HepG2 (cell line): ENCODE measurements around the gene ANKS1A.
"Not testable (repeated sequence)": the region's sequence is repeated elsewhere in the genome, so short reads cannot be mapped to it uniquely, and the experiment has no call there.

Experiments
- CREB3 ChIP-seq: sonication (generic); formaldehyde crosslinking; IDR thresholded peaks from 2 replicates; pipeline ENCODE4 v1.5.0; 2020; ENCODE audit warnings: missing genetic modification reagents
- CTCF ChIP-seq: sonication (generic); formaldehyde crosslinking; IDR thresholded peaks from 2 replicates; pipeline ENCODE4 v1.5.0; 2020; ENCODE audit warnings: mild to moderate bottlenecking, missing genetic modification reagents, moderate library complexity
- GMEB1 ChIP-seq: sonication (generic); formaldehyde crosslinking; IDR thresholded peaks from 2 replicates; pipeline ENCODE4 v1.5.1; 2020; ENCODE audit warnings: missing genetic modification reagents, mild to moderate bottlenecking, borderline replicate concordance
- HDAC2 ChIP-seq: sonication (generic); formaldehyde crosslinking; IDR thresholded peaks from 2 replicates; pipeline ENCODE4 v1.4.0; 2020; ENCODE audit warnings: missing genetic modification reagents
- NFAT5 ChIP-seq: sonication (generic); formaldehyde crosslinking; IDR thresholded peaks from 2 replicates; pipeline ENCODE4 v1.4.0; 2020; ENCODE audit warnings: missing genetic modification reagents
- NR1H2 ChIP-seq: sonication (generic); formaldehyde crosslinking; IDR thresholded peaks from 2 replicates; pipeline ENCODE4 v1.8.1; 2022; ENCODE audit warnings: low read depth, missing genetic modification reagents, borderline replicate concordance
- PAWR ChIP-seq: sonication (generic); formaldehyde crosslinking; IDR thresholded peaks from 2 replicates; pipeline ENCODE4 v1.4.0; 2020; ENCODE audit warnings: missing genetic modification reagents, mild to moderate bottlenecking, borderline replicate concordance
- POLR2A ChIP-seq, 2 experiments: IDR thresholded peaks; 2 replicates each; pipeline ENCODE4 v1.6.1; 2011; ENCODE audit warnings: low read depth in 2 of 2, low read length in 2 of 2, mild to moderate bottlenecking in 1 of 2, moderate library complexity in 1 of 2; ENCODE audit not compliant: insufficient read depth in 1 of 2
- SOX6 ChIP-seq, 2 experiments: fragments of 450-650 bp in 1 of 2; sonication (generic) in 1 of 2; formaldehyde crosslinking in 1 of 2; IDR thresholded peaks; 2 replicates each; pipeline versions ENCODE4 v1.4.0 to v1.6.1; 2017 to 2020; ENCODE audit warnings: antibody characterized with exemption in 1 of 2, mild to moderate bottlenecking in 1 of 2, missing genetic modification reagents in 1 of 2
- ZHX1 ChIP-seq: sonication (generic); formaldehyde crosslinking; IDR thresholded peaks from 2 replicates; pipeline ENCODE4 v1.8.1; 2022; ENCODE audit warnings: low read depth, mild to moderate bottlenecking, missing genetic modification reagents
- ZNF24 ChIP-seq: fragments of 450-650 bp; IDR thresholded peaks from 2 replicates; pipeline ENCODE4 v1.6.1; 2017; ENCODE audit warnings: antibody characterized with exemption, mild to moderate bottlenecking
- ZNF362 ChIP-seq: sonication (generic); formaldehyde crosslinking; IDR thresholded peaks from 2 replicates; pipeline ENCODE4 v1.4.0; 2020; ENCODE audit warnings: missing genetic modification reagents, mild to moderate bottlenecking, borderline replicate concordance
- ZNF557 ChIP-seq: sonication (generic); formaldehyde crosslinking; IDR thresholded peaks from 2 replicates; pipeline ENCODE4 v1.4.0; 2020; ENCODE audit warnings: missing genetic modification reagents

- TF ChIP-seq ZNF24; ZNF557 (CRISPR knock-in tag); HDAC2 (CRISPR knock-in tag); NR1H2 (CRISPR knock-in tag); NFAT5; POLR2A (IDR thresholded peaks at IDR 0.05; ENCODE audit: insufficient read depth in 1 of 2, low read depth in 2 of 2, low read length in 2 of 2); ZHX1 (CRISPR knock-in tag); ZNF362 (CRISPR knock-in tag); CTCF (CRISPR knock-in tag); CREB3; GMEB1 (CRISPR knock-in tag); SOX6 (IDR thresholded peaks at IDR 0.05); SOX6 (CRISPR knock-in tag; IDR thresholded peaks at IDR 0.05); PAWR: not testable (repeated sequence)
These were observed 112.3 kb downstream of the ANKS1A start for GRCh38 chr6:35001349-35001748.
